ENCODE results near the gene CCDC57.

CCDC57 gene

DNA sequence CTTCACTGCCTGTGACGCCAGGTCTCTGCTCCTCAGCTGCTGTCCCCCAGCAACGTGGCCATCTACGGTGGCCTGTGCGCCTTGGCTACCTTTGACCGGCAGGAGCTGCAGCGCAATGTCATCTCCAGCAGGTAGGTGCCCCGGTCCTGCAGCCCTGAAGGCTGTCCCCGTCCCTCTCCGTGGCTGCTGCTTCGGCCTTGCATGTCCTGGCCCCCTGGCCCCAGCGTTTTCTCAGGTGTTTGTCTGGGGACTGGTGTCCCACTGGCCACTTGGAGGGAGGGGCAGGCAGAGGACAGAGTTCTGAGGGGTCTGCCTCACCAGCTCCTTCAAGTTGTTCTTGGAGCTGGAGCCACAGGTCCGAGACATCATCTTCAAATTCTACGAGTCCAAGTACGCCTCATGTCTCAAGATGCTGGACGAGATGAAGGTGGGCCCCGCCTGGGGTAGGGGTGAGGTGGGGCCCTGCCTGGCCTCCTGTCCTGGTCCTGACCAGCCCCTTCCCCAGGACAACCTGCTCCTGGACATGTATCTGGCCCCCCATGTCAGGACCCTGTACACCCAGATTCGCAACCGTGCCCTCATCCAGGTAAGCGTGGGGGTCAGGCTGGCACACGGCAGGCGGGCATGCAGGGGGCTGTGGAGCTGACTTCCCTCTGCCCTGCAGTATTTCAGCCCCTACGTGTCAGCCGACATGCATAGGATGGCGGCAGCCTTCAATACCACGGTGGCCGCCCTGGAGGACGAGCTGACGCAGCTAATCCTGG is 156.5 kb downstream of the CCDC57 start:
- H3K27ac ChIP-seq (ENCODE audit: low read length): no peak overlapping the region
- H2AFZ ChIP-seq (ENCODE audit: low read depth, low read length): no peak overlapping the region
- H3K4me2 ChIP-seq (ENCODE audit: low read length): no peak overlapping the region
- H3K4me1 ChIP-seq (ENCODE audit: low read length): peaks cover 8% of the 10 kb centered on the region
- no peaks in the 10 kb centered on the region for H3K27me3 ChIP-seq (ENCODE audit: low read depth, low read length)
- TF ChIP-seq CTCF (IDR thresholded peaks at IDR 0.05; ENCODE audit: low read depth, low read length): no peak
- peaks cover 7% of the 10 kb centered on the region; the same call in 1 of the 2 replicates for H4K20me1 ChIP-seq (ENCODE audit: insufficient read depth, low read length)
- H3K9me3 ChIP-seq (ENCODE audit: insufficient read depth, low read length): no peaks in the 10 kb centered on the region
- no peak overlapping the region for H3K4me3 ChIP-seq (ENCODE audit: low read length)
- no peak overlapping the region for H3K9ac ChIP-seq (ENCODE audit: low read length)
- H3K36me3 ChIP-seq (replicated peaks; ENCODE audit: low read depth, low read length): peaks cover 26% of the 10 kb centered on the region
- H3K79me2 ChIP-seq (ENCODE audit: low read length): peaks cover 18% of the 10 kb centered on the region

DNA sequence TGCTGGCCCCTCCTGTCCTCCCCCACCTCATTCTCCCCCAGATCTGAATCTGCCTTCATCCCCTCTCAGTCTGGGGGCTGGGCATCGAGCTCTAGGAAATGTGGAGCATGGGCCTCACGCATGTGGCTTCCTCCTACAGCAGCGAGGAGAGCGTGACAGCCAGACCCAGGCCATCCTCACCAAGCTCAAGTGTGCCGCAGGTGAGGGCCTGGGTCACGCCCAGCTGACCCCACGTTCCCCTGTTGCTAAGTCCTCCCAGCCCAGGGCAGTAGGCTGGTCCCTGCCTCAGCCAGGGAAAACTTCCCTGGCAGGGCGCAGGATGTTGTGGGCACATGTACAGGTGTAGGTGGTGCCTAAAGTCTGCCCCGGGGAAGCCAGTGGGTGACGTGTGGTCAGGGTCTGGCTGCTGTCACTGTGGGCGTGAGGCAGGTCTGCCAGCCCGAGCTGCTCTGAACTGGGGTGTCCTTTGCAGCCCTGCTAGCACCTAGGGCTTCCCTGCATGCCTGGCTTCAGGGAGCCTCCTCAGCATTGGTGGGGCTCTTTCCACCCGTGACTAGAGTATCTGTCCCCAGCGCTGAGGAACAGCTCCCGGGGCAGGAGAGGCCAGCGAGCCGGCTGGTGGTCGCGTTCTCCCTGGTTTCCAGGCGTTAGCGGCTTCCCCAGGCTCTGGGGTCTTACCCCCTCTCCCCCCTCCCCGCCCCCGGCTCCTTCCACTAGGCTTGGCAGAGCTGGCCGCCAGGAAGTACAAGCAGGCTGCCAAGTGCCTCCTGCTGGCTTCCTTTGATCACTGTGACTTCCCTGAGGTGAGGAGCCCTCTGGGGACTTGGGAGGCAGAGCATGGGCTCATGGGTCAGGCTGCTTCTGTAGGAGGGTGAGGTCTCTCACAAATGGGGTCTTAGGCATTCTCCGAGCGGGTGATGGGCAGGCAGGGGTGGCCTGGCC is 157.3 kb downstream of the CCDC57 start:
- no peak overlapping the region for H2AFZ ChIP-seq (ENCODE audit: low read depth, low read length)
- H3K9me3 ChIP-seq (ENCODE audit: insufficient read depth, low read length): no peaks in the 10 kb centered on the region
- no peak overlapping the region for H3K27ac ChIP-seq (ENCODE audit: low read length)
- H3K27me3 ChIP-seq (ENCODE audit: low read depth, low read length): no peaks in the 10 kb centered on the region
- H3K79me2 ChIP-seq (ENCODE audit: low read length): peaks cover 18% of the 10 kb centered on the region
- peaks cover 13% of the 10 kb centered on the region for H3K4me1 ChIP-seq (ENCODE audit: low read length)
- no peak overlapping the region for H3K9ac ChIP-seq (ENCODE audit: low read length)
- no peak overlapping the region for H3K4me3 ChIP-seq (ENCODE audit: low read length)
- peaks cover 22% of the 10 kb centered on the region for H3K36me3 ChIP-seq (replicated peaks; ENCODE audit: low read depth, low read length)
- no peak overlapping the region for H3K4me2 ChIP-seq (ENCODE audit: low read length)
- TF ChIP-seq EZH2phosphoT487 (IDR thresholded peaks at IDR 0.05; ENCODE audit: low read depth) (no peak), CTCF (IDR thresholded peaks at IDR 0.05; ENCODE audit: low read depth, low read length) (no peak)
- H4K20me1 ChIP-seq (ENCODE audit: insufficient read depth, low read length): peaks cover 7% of the 10 kb centered on the region; the same call in 1 of the 2 replicates

DNA sequence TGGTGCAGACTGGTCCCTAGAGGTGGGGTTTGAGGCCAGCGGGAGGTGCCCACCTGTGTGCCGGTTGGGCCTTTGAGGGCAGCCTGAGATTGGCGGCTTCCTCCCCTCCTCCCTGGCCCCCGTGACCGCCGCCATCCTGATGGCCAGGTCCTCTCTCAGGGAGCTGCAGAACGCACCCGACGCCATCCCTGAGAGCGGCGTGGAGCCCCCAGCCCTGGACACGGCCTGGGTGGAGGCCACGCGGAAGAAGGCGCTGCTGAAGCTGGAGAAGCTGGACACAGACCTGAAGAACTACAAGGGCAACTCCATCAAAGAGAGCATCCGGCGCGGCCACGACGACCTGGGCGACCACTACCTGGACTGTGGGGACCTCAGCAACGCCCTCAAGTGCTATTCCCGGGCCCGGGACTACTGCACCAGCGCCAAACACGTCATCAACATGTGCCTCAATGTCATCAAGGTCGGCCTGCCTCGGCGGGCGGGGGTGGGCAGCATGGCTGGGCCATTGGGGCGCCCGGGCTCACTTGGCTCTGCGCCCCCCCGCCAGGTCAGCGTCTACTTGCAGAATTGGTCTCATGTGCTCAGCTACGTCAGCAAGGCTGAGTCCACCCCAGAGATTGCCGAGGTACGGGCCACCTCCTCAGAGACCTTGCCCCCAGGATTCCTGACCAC is 158.2 kb downstream of the CCDC57 start:
- Histone ChIP-seq H3K4me3 (ENCODE audit: low read length) (no peak overlapping the region), H3K9ac (ENCODE audit: low read length) (no peak overlapping the region), H3K9me3 (ENCODE audit: insufficient read depth, low read length) (no peaks in the 10 kb centered on the region), H3K4me2 (ENCODE audit: low read length) (no peak overlapping the region), H3K79me2 (ENCODE audit: low read length) (peaks cover 18% of the 10 kb centered on the region), H3K36me3 (replicated peaks; ENCODE audit: low read depth, low read length) (peaks cover 18% of the 10 kb centered on the region), H3K4me1 (ENCODE audit: low read length) (peaks cover 13% of the 10 kb centered on the region), H4K20me1 (ENCODE audit: insufficient read depth, low read length) (peaks cover 7% of the 10 kb centered on the region; the same call in 1 of the 2 replicates), H2AFZ (ENCODE audit: low read depth, low read length) (no peak overlapping the region), H3K27me3 (ENCODE audit: low read depth, low read length) (no peaks in the 10 kb centered on the region), H3K27ac (ENCODE audit: low read length) (no peak overlapping the region)
- TF ChIP-seq EZH2phosphoT487 (IDR thresholded peaks at IDR 0.05; ENCODE audit: low read depth) (no peak), CTCF (IDR thresholded peaks at IDR 0.05; ENCODE audit: low read depth, low read length) (no peak)

Data from OCI-LY3 (cell line).